GM19099 (cell line): ENCODE measurements around the gene CCDC87.

Source experiments
- POLR2A ChIP-seq: IDR thresholded peaks from 3 replicates; pipeline ENCODE4 v1.6.1; 2011; ENCODE audit warnings: low read depth; ENCODE audit not compliant: insufficient read length; ENCODE audit errors: extremely low read depth

CCDC87 gene

GRCh38 chr11:66593650-66594049, 787 bp upstream of the CCDC87 start:
- TF ChIP-seq POLR2A: no peak

DNA sequence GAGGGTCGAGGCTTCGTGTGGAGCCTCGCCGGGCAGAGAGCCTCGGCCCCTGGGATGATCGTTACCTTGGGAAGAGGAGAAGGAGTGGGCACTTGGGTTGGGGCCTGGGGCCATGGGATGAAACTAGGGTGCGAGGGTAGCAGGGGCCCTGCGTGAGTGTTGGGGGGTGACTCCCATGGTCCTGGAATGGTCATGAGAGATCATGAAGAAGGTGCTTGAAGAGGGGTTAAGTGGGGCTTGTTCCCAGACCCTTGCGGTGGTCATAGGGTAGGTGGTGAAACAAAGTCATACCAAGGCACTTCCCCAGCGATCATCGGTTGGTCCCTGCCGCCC, 406 bp upstream of the CCDC87 start:
- TF ChIP-seq POLR2A: no peak

GRCh38 chr11:66591175-66591574, 1.7 kb downstream of the CCDC87 start:
- TF ChIP-seq POLR2A: no peak

- no peak for TF ChIP-seq POLR2A
These were observed 2.7 kb downstream of the CCDC87 start for GRCh38 chr11:66589996-66590675.

DNA sequence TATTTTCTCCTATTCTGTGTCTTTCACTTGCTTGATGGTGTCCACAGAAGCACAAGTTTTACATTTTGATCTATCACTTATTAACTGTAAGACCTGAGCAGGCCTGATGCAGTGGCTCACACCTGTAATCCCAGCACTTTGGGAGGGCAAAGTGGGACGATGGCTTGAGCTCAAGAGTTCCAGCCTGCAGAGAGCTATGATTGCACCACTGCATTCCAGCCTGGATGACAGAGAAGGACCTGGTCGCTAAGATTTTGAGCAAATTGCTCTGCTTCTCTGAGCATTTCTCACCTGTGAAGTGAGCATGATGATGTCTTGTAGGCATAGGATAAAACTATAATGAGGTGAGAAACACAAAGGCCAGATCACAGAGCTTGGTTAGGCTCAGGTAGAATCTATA, 6.7 kb downstream of the CCDC87 start:
- no peak for TF ChIP-seq POLR2A

GRCh38 chr11:66581261-66581660, 11.6 kb downstream of the CCDC87 start:
- TF ChIP-seq POLR2A: no peak

DNA sequence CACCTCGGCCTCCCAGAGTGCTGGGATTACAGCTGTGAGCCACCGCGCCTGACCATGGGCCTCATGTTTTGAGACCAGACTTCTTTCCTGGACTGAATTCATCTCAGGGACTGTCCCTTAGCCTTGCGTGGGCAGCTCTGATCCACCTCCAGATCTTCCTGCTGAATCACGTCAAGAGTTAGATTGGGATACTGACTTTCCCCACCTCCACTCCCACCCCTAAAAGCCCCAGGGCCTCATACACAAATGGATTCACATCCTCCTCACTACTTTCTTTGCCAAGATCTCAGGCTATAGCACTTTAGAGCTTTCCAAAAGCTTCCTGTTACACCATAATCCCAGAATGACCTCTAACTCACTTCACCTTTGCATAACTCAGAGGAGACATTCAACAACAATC, 12.1 kb downstream of the CCDC87 start:
- no peak for TF ChIP-seq POLR2A

- no peak for TF ChIP-seq POLR2A
These were observed 13.8 kb downstream of the CCDC87 start for GRCh38 chr11:66579017-66579606.

- no peak for TF ChIP-seq POLR2A
These were observed 22.0 kb downstream of the CCDC87 start for GRCh38 chr11:66570850-66571180.

- TF ChIP-seq POLR2A: no peak
These were observed 22.6 kb downstream of the CCDC87 start for GRCh38 chr11:66570079-66570849.

DNA sequence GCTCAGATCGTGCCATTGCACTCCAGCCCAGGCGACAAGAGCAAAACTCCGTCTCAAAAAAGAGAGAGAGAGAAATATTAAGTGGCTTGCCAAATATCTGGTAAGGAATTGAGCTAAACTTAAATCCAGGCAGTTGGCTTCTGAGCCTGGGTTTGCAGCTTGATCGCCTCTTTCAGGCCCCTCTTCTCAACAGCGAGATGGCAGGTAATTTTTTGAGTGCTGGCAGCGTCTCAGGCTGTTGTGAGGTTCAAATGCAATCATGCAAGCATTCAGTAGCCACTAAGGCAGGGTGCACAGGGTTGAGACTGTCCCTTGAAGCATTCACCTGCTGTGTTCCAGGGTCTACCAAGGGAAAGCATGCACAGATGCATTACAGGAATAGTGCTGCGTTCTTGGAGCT, 23.8 kb downstream of the CCDC87 start:
- no peak for TF ChIP-seq POLR2A

GRCh38 chr11:66568124-66568916, 24.5 kb downstream of the CCDC87 start, which contains the start of gene CTSF:
CTSF (minus strand) TSS chr11:66568606; CDS start chr11:66568486, 120 bp downstream.
- TF ChIP-seq POLR2A: no peak

- TF ChIP-seq POLR2A: no peak
These were observed 25.1 kb downstream of the CCDC87 start for GRCh38 chr11:66567787-66568123.

GRCh38 chr11:66566221-66566620, 26.6 kb downstream of the CCDC87 start:
- TF ChIP-seq POLR2A: no peak

DNA sequence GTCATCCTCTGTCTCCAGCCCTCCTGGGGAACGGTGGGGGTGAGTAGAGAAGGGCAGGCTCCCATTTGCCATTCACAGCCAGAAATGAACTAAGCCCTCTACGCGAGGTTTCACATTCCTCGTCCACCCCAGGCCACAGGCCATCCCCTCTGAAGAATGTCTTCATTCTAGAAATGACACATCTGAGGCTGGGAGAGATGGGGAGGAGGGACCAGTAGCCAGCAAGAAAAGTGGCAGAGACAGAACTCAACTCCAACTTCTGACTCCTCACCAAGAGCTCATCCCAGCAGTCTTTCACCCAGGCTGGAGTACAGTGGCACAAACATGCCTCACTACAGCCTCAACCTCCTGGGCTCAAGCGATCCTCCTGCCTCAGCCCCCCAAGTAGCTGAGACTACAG, 27.9 kb downstream of the CCDC87 start:
- TF ChIP-seq POLR2A: no peak
